ENCODE data around the gene CKS2.

DNA sequence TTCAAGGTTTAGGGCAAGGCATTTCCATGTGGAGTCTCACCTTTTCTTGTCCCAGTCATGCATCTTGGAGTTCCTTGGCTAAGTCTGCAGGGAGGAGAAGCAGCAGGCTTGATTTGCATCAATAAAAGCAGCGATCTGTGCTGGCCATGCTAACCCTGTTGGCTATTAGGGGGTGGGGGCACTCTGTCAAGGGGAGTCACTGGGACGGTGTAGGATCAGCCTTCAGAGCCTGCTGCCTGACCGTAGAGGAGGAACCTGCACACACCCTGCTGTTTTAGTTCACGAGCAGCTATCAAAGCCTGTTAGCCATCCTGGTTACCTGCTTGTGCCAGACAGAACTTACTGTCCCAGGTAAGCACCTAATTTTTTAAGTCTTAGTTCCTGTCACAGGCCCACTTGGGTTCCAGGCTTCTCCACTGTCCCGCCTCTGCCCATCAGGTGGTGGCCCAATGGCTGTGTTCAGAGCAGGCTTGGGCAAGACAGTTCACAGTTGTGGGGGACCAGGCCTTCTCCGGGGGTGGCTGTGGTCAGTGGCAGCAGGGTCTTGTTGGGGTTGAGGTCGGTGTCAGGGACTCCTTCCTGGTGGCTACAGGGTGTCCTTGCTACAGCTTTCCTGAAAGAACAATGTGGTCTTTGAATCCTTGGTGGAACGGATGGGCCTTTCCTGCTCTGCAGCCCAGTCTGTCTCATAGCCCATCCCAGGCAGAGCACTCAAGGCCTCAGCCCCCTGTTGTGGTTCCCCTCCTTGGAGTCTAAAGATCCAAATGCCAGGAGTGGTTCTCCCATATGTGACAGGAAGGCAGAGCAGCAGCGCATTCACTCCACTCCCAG is 51.0 kb downstream of the CKS2 start:
- TF ChIP-seq, protein P1, sequence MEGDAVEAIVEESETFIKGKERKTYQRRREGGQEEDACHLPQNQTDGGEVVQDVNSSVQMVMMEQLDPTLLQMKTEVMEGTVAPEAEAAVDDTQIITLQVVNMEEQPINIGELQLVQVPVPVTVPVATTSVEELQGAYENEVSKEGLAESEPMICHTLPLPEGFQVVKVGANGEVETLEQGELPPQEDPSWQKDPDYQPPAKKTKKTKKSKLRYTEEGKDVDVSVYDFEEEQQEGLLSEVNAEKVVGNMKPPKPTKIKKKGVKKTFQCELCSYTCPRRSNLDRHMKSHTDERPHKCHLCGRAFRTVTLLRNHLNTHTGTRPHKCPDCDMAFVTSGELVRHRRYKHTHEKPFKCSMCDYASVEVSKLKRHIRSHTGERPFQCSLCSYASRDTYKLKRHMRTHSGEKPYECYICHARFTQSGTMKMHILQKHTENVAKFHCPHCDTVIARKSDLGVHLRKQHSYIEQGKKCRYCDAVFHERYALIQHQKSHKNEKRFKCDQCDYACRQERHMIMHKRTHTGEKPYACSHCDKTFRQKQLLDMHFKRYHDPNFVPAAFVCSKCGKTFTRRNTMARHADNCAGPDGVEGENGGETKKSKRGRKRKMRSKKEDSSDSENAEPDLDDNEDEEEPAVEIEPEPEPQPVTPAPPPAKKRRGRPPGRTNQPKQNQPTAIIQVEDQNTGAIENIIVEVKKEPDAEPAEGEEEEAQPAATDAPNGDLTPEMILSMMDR (IDR thresholded peaks at IDR 0.05; ENCODE audit: insufficient read depth, low read length, poor library complexity, severe bottlenecking) = no peak
- TF ChIP-seq EZH2phosphoT487 (conservative IDR thresholded peaks at IDR 0.05; ENCODE audit: low read length) = no peak

All from SU-DHL-6 (cell line).